H9 (cell line): Measurements from ENCODE around the gene SLC5A1. TPM values are rescaled to one million over a fixed set of nuclear protein-coding genes. Genes with fewer than 3 reads are reported as not detected.

Experiments used
- DNase-seq: peaks from one replicate; pipeline ENCODE4 v3.0.0-alpha.2; 2017
- H2AFZ ChIP-seq: one replicate; pipeline ENCODE4 v1.6.1; 2013; ENCODE audit warnings: mild to moderate bottlenecking, low read length, control low read depth, moderate library complexity
- H2AK5ac ChIP-seq: 2 replicates; pipeline ENCODE4 v1.6.1; 2013; ENCODE audit warnings: low read length, control low read depth, mixed read lengths; ENCODE audit not compliant: insufficient read length
- H2BK120ac ChIP-seq: one replicate; pipeline ENCODE4 v1.6.1; 2013; ENCODE audit warnings: low read depth, mild to moderate bottlenecking, low read length, control low read depth, inconsistent platforms; ENCODE audit not compliant: poor library complexity, severe bottlenecking
- H2BK12ac ChIP-seq: 2 replicates; pipeline ENCODE4 v1.6.1; 2013; ENCODE audit warnings: low read length, control low read depth, mixed read lengths, low read depth; ENCODE audit not compliant: insufficient read length
- H2BK15ac ChIP-seq: 2 replicates; pipeline ENCODE4 v1.6.1; 2013; ENCODE audit warnings: low read depth, low read length, control low read depth
- H2BK20ac ChIP-seq: one replicate; pipeline ENCODE4 v1.6.1; 2013; ENCODE audit warnings: low read depth, mild to moderate bottlenecking, low read length, control low read depth, inconsistent platforms; ENCODE audit not compliant: poor library complexity, severe bottlenecking
- H2BK5ac ChIP-seq: 2 replicates; pipeline ENCODE4 v1.6.1; 2013; ENCODE audit warnings: low read length, control low read depth, mixed read lengths; ENCODE audit not compliant: insufficient read length
- H3K14ac ChIP-seq: 2 replicates; pipeline ENCODE4 v1.6.1; 2013; ENCODE audit warnings: low read length, control low read depth; ENCODE audit not compliant: insufficient read depth
- H3K18ac ChIP-seq: 2 replicates; pipeline ENCODE4 v1.6.1; 2013; ENCODE audit warnings: low read depth, mild to moderate bottlenecking, mixed read lengths, low read length, control low read depth; ENCODE audit not compliant: insufficient read length
- H3K23ac ChIP-seq: 2 replicates; pipeline ENCODE4 v1.6.1; 2013; ENCODE audit warnings: low read length, control low read depth, mixed read lengths, low read depth; ENCODE audit not compliant: insufficient read length
- H3K23me2 ChIP-seq: 2 replicates; pipeline ENCODE4 v1.6.1; 2013; ENCODE audit warnings: low read depth, mild to moderate bottlenecking, mixed read lengths, low read length, control low read depth; ENCODE audit not compliant: insufficient read length, poor library complexity, severe bottlenecking
- H3K27ac ChIP-seq: 2 replicates; pipeline ENCODE4 v1.5.1; 2013; ENCODE audit warnings: low read length, control low read depth, mixed read lengths, low read depth; ENCODE audit not compliant: insufficient read length
- H3K27me3 ChIP-seq: 2 replicates; pipeline ENCODE4 v1.6.1; 2013; ENCODE audit warnings: low read length, control low read depth, inconsistent platforms; ENCODE audit not compliant: insufficient read depth
- H3K4ac ChIP-seq: 2 replicates; pipeline ENCODE4 v1.6.1; 2013; ENCODE audit warnings: low read depth, mild to moderate bottlenecking, control low read depth, inconsistent platforms, low read length, moderate library complexity
- H3K4me1 ChIP-seq: 2 replicates; pipeline ENCODE4 v1.6.1; 2013; ENCODE audit warnings: low read length, control low read depth, inconsistent platforms; ENCODE audit not compliant: insufficient read depth
- H3K4me2 ChIP-seq: 2 replicates; pipeline ENCODE4 v1.6.1; 2013; ENCODE audit warnings: low read length, control low read depth, mixed read lengths; ENCODE audit not compliant: insufficient read length, insufficient read depth
- H3K56ac ChIP-seq: 2 replicates; pipeline ENCODE4 v1.6.1; 2013; ENCODE audit warnings: low read depth, mild to moderate bottlenecking, mixed read lengths, low read length, control low read depth; ENCODE audit not compliant: insufficient read length
- H3K79me1 ChIP-seq: 2 replicates; pipeline ENCODE4 v1.6.1; 2013; ENCODE audit warnings: low read depth, mild to moderate bottlenecking, moderate library complexity, low read length, control low read depth, inconsistent platforms; ENCODE audit not compliant: insufficient read depth, poor library complexity, severe bottlenecking
- H3K79me2 ChIP-seq: 2 replicates; pipeline ENCODE4 v1.6.1; 2013; ENCODE audit warnings: low read length, control low read depth, inconsistent platforms; ENCODE audit not compliant: insufficient read depth
- H3K9ac ChIP-seq: 2 replicates; pipeline ENCODE4 v1.6.1; 2013; ENCODE audit warnings: low read length, control low read depth, mixed read lengths; ENCODE audit not compliant: insufficient read length; ENCODE audit errors: extremely low read depth
- H3K9me3 ChIP-seq: one replicate; pipeline ENCODE4 v1.6.1; 2013; ENCODE audit warnings: low read depth, low read length, inconsistent platforms; ENCODE audit not compliant: control insufficient read depth
- H3T11ph ChIP-seq: one replicate; pipeline ENCODE4 v1.6.1; 2013; ENCODE audit warnings: mild to moderate bottlenecking, low read length, control low read depth, inconsistent platforms
- H4K20me1 ChIP-seq: one replicate; pipeline ENCODE4 v1.6.1; 2013; ENCODE audit not compliant: control insufficient read depth, insufficient read length, insufficient read depth
- H4K5ac ChIP-seq: 2 replicates; pipeline ENCODE4 v1.6.1; 2013; ENCODE audit warnings: low read depth, mild to moderate bottlenecking, mixed read lengths, low read length, control low read depth; ENCODE audit not compliant: insufficient read length
- H4K8ac ChIP-seq: replicated peaks from 2 replicates; pipeline ENCODE4 v1.6.1; 2013; ENCODE audit warnings: low read length, control low read depth, mixed read lengths, low read depth; ENCODE audit not compliant: insufficient read length
- H4K91ac ChIP-seq: 2 replicates; pipeline ENCODE4 v1.6.1; 2013; ENCODE audit warnings: low read depth, mild to moderate bottlenecking, moderate library complexity, mixed read lengths, low read length, control low read depth; ENCODE audit not compliant: insufficient read length
- H3K27ac Mint-ChIP-seq, 3 experiments: 2 replicates in 2 of 3; 3 replicates in 1 of 3; pipeline ENCODE4 v1.8.0; 2020 to 2021; ENCODE audit warnings: mixed read lengths in 3 of 3, mild to moderate bottlenecking in 1 of 3, moderate library complexity in 1 of 3
- H3K27me3 Mint-ChIP-seq: 2 replicates; pipeline ENCODE4 v1.8.0; 2021; ENCODE audit warnings: low read depth, mild to moderate bottlenecking, moderate library complexity, mixed read lengths
- H3K36me3 Mint-ChIP-seq, 3 experiments: 2 replicates in 2 of 3; 3 replicates in 1 of 3; pipeline ENCODE4 v1.8.0; 2020 to 2021; ENCODE audit warnings: low read depth in 3 of 3, mixed read lengths in 3 of 3; ENCODE audit not compliant: insufficient read depth in 1 of 3
- H3K4me1 Mint-ChIP-seq, 2 experiments: 2 replicates each; pipeline ENCODE4 v1.8.0; 2020; ENCODE audit warnings: mixed read lengths in 2 of 2
- H3K4me3 Mint-ChIP-seq, 2 experiments: 2 replicates in 1 of 2; 3 replicates in 1 of 2; pipeline ENCODE4 v1.8.0; 2020 to 2021; ENCODE audit warnings: mild to moderate bottlenecking in 2 of 2, mixed read lengths in 2 of 2, moderate library complexity in 1 of 2
- H3K9me3 Mint-ChIP-seq, 2 experiments: 2 replicates in 1 of 2; 3 replicates in 1 of 2; pipeline ENCODE4 v1.8.0; 2020; ENCODE audit warnings: mild to moderate bottlenecking in 2 of 2, mixed read lengths in 2 of 2, moderate library complexity in 1 of 2
- CTCF ChIP-seq: fragments of 200-600 bp; sonication (generic); conservative IDR thresholded peaks from 3 replicates; pipeline ENCODE4 v1.8.0; 2021; ENCODE audit warnings: antibody characterized with exemption, mild to moderate bottlenecking
- total RNA-seq: library from RNA; stranded (reverse); gene quantifications from 2 replicates; pipeline ENCODE4 v1.2.1, GENCODE V29; 2021

SLC5A1 gene
- total RNA-seq, 1 experiment from 2014 or later: not detected

DNA sequence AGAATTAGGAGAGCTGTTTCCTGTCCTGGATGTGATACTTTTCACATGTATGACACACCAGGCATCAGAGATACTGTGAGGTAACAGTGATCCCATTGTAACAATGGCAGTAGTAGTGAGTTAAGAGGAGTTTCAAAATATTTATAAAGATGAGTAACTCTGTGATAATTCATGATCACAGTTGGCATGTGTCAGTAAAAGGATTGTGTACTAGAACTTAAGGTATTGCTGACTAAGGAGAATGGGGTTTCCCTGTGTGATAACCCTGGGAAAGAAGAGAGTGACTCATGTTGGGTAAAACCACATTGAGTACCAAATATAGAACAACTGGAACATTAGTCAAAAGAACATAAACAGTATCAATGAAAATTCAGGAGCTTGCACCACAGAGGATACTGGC is 22.9 kb upstream of the SLC5A1 start:
- Histone ChIP-seq H3K9me3 (no peaks in the 10 kb centered on the region), H4K91ac (no peak overlapping the region), H3K4me2 (no peak overlapping the region), H3K4ac (no peak overlapping the region), H3K4me1 (peaks cover 2% of the 10 kb centered on the region; the same call in 1 of the 2 replicates), H3K14ac (no peak overlapping the region), H4K20me1 (peaks cover 2% of the 10 kb centered on the region), H3K56ac (no peak overlapping the region), H3K23ac (no peak overlapping the region), H2AK5ac (no peak overlapping the region), H2BK15ac (no peak overlapping the region), H2BK20ac (no peak overlapping the region), H3K18ac (no peak overlapping the region), H2BK12ac (no peak overlapping the region), H3T11ph (no peak overlapping the region), H3K23me2 (no peaks in the 10 kb centered on the region), H3K79me1 (no peaks in the 10 kb centered on the region), H2BK5ac (no peak overlapping the region), H3K27me3 (no peaks in the 10 kb centered on the region), H2BK120ac (no peak overlapping the region), H3K27ac (no peak overlapping the region), H2AFZ (no peak overlapping the region), H4K8ac (no peak overlapping the region), H3K79me2 (no peaks in the 10 kb centered on the region), H3K9ac (no peak overlapping the region), H4K5ac (no peak overlapping the region)
- H3K9me3 Mint-ChIP-seq: no peaks in the 10 kb centered on the region; a peak in 1 of 5 replicates
- no peak for DNase-seq
- peaks cover 3 to 4% of the 10 kb centered on the region in 2 experiments; a peak in 1 of 4 replicates for H3K4me1 Mint-ChIP-seq
- no peaks in the 10 kb centered on the region for H3K36me3 Mint-ChIP-seq
- H3K27ac Mint-ChIP-seq: no peak overlapping the region
- H3K4me3 Mint-ChIP-seq: no peak overlapping the region
- TF ChIP-seq CTCF: no peak
- peaks cover 52% of the 10 kb centered on the region for H3K27me3 Mint-ChIP-seq
